HG03432 (cell line): ENCODE results near the gene GPR180.
"Not testable (repeated sequence)": the region's sequence is repeated elsewhere in the genome, so short reads cannot be mapped to it uniquely, and the experiment has no call there.

Experiments used
- ATAC-seq: cut with Tn5 transposase; IDR thresholded peaks from one replicate; pipeline ENCODE4 v1.9.1; 2021; ENCODE audit warnings: mild to moderate bottlenecking, moderate library complexity; ENCODE audit not compliant: unreplicated experiment

The GPR180 gene

GRCh38 chr13:94595950-94596574 is 5.6 kb upstream of the GPR180 start, which contains the start of gene TGDS:
Gene TGDS (minus strand): TSS chr13:94596152. CDS start chr13:94596136, 16 bp downstream.
- ATAC-seq = peak; percentile 98

GRCh38 chr13:94596575-94596971 is 5.1 kb upstream of the GPR180 start:
- no peak for ATAC-seq

- ATAC-seq = no peak
Measured at GRCh38 chr13:94598281-94598680, 3.4 kb upstream of the GPR180 start.

GRCh38 chr13:94599877-94600276 is 1.8 kb upstream of the GPR180 start:
- no peak for ATAC-seq

GRCh38 chr13:94602467-94602866 is 810 bp downstream of the GPR180 start:
- ATAC-seq = no peak

- ATAC-seq = no peak
Measured at GRCh38 chr13:94607056-94607455, 5.4 kb downstream of the GPR180 start.

- no peak for ATAC-seq
Measured at GRCh38 chr13:94607939-94608338, 6.3 kb downstream of the GPR180 start.

GRCh38 chr13:94608586-94608985 is 6.9 kb downstream of the GPR180 start:
- no peak for ATAC-seq

GRCh38 chr13:94609196-94609595 is 7.5 kb downstream of the GPR180 start:
- ATAC-seq = no peak

- no peak for ATAC-seq
Measured at GRCh38 chr13:94610475-94610874, 8.8 kb downstream of the GPR180 start.

GRCh38 chr13:94612050-94612449 is 10.4 kb downstream of the GPR180 start:
- ATAC-seq = no peak

GRCh38 chr13:94613051-94613450 is 11.4 kb downstream of the GPR180 start:
- no peak for ATAC-seq

- peak; percentile 57 for ATAC-seq
Measured at GRCh38 chr13:94617389-94618000, 15.8 kb downstream of the GPR180 start.

- ATAC-seq = peak; percentile 86
Measured at GRCh38 chr13:94620286-94620896, 18.7 kb downstream of the GPR180 start.

GRCh38 chr13:94622344-94622743 is 20.7 kb downstream of the GPR180 start:
- no peak for ATAC-seq

GRCh38 chr13:94623316-94623715 is 21.7 kb downstream of the GPR180 start:
- no peak for ATAC-seq

- no peak for ATAC-seq
Measured at GRCh38 chr13:94630858-94631257, 29.2 kb downstream of the GPR180 start.

- ATAC-seq = no peak
Measured at GRCh38 chr13:94632226-94632980, 30.7 kb downstream of the GPR180 start.

- ATAC-seq = not testable (repeated sequence)
Measured at GRCh38 chr13:94636096-94636495, 34.4 kb downstream of the GPR180 start.

GRCh38 chr13:94636942-94637578 is 35.4 kb downstream of the GPR180 start:
- ATAC-seq = no peak

GRCh38 chr13:94637677-94638076 is 36.0 kb downstream of the GPR180 start:
- not testable (repeated sequence) for ATAC-seq
